ENCODE results near the gene GDPD5. TPM values are rescaled to one million over a fixed set of nuclear protein-coding genes. Genes with fewer than 3 reads are reported as not detected.
A peak's percentile ranks its signal among the peaks of the same experiment; 100 is the strongest.

GDPD5 gene
- total RNA-seq, 3 donors from 2014 or later: 3.0 to 7.7 (median 4.6) TPM

DNA sequence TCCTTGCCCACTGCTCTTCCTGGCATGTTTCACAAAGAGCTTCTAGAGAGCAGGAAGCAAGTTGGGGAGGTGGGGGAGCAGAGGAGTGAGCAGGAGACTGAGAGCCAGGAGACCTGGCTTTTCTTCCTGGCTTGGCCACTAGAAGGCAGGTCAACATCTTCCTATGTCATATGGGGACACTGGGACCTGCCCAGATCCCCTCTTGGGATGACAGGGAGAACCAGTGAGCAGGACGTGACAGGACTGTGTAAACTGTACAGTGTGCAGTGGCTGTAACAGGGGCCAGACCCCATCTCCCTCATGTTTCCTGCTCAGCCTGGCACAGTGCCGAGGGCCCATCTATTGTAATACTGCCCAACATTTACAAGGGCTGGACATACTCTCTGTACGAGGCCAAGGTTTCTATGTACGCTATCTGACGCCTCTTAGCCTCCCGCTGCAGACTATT lies 29.4 kb downstream of the GDPD5 start:
- Histone ChIP-seq H3K4me3 (no peak overlapping the region), H3K36me3 (ENCODE audit: low read depth) (no peaks in the 10 kb centered on the region), H3K4me1 (ENCODE audit: low read depth) (peaks cover 4% of the 10 kb centered on the region), H3K9me3 (no peaks in the 10 kb centered on the region)
- TF ChIP-seq, protein P1, sequence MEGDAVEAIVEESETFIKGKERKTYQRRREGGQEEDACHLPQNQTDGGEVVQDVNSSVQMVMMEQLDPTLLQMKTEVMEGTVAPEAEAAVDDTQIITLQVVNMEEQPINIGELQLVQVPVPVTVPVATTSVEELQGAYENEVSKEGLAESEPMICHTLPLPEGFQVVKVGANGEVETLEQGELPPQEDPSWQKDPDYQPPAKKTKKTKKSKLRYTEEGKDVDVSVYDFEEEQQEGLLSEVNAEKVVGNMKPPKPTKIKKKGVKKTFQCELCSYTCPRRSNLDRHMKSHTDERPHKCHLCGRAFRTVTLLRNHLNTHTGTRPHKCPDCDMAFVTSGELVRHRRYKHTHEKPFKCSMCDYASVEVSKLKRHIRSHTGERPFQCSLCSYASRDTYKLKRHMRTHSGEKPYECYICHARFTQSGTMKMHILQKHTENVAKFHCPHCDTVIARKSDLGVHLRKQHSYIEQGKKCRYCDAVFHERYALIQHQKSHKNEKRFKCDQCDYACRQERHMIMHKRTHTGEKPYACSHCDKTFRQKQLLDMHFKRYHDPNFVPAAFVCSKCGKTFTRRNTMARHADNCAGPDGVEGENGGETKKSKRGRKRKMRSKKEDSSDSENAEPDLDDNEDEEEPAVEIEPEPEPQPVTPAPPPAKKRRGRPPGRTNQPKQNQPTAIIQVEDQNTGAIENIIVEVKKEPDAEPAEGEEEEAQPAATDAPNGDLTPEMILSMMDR (IDR thresholded peaks at IDR 0.05): no peak
- DNase-seq (no peak), ATAC-seq (no peak)
- intact Hi-C loops (cut with DNase I, micrococcal nuclease): no loop called here

DNA sequence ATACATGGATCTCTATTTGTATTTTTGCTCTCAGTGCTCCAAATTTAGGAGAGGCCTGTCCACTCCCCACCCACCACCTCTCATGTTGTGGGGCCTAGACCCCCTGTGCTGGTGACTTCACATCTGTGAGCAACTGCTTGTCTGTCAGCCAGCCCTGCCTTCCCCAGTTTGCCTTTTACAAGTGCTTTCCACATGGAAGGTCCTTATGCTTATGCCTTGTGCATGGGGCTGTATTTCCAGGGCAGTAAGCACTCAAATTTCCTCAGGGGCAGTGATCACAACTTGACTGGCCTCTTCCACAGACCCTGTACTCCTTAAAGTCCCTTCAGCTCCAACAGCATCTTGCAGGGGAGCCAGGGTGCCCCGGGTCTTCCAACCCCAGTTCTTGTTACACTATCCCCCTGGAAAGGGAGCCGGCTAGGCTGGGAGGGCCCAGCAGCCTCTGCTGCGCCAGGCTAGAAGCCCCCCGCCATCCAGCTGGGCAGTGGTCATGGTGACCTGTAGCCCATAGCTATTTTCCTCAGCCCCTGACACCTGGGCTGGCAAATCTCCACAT lies 29.9 kb downstream of the GDPD5 start:
- H3K36me3 ChIP-seq (ENCODE audit: low read depth): no peaks in the 10 kb centered on the region
- H3K4me1 ChIP-seq (ENCODE audit: low read depth): peaks cover 4% of the 10 kb centered on the region
- TF ChIP-seq, protein P1 (IDR thresholded peaks at IDR 0.05): no peak
- DNase-seq (no peak), ATAC-seq (no peak)
- intact Hi-C loops (cut with DNase I, micrococcal nuclease): no loop called here
- H3K9me3 ChIP-seq: no peaks in the 10 kb centered on the region
- no peak overlapping the region for H3K4me3 ChIP-seq

DNA sequence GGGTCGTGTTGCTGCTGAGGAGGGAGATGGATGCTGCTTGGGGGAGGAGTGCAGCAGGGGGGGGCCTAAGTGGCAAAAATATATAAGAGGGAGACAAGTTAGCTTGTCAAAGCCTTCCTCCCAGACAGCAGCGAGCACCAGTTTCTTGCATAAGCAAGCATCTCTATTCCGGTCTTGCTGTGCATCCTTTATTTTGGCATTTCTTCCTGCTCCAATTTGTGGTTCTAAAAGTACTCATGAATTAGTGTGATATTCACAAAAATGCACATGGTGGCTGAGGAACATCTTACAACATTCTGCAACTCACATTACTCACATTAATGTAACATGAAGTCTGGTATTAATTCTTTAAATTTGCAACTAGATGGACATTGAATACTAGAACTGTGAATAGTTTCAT lies 32.1 kb downstream of the GDPD5 start:
- Histone ChIP-seq H3K4me3 (no peak overlapping the region), H3K36me3 (ENCODE audit: low read depth) (no peaks in the 10 kb centered on the region), H3K4me1 (ENCODE audit: low read depth) (peaks cover 4% of the 10 kb centered on the region), H3K9me3 (no peaks in the 10 kb centered on the region)
- DNase-seq (no peak), ATAC-seq (no peak)
- TF ChIP-seq, protein P1 (IDR thresholded peaks at IDR 0.05): no peak
- intact Hi-C loops (cut with DNase I, micrococcal nuclease): no loop called here

DNA sequence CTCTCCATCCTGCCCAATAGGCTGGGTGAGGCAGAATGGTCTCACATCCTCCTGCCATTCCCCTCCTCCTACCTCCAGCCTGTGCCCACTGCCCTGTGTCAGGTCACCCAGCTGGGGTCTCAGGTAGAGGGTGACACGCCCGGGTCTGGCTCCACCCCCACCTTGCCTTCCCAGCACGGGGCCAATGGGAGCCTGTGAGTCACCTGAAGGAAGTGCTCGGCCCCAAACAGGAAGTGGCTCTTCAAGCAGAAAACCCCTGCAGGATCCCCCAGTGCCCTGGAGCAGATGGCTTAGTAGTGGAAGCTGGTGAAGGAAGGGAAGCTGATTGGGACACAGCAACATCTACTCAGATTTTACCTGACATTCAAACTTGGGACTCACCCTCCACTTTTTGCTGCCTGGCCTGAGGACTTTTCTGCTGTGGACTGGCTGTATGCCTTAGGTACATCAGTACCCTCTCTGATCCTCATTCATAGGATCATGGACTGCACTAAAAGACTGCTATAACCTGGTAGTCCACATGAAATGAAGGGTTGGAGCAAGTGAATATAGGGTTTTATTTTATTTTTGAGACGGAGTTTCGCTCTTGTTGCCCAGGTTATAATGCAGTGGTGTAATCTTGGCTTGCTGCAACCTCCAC lies 33.4 kb downstream of the GDPD5 start:
- no peaks in the 10 kb centered on the region for H3K36me3 ChIP-seq (ENCODE audit: low read depth)
- peaks cover 4% of the 10 kb centered on the region for H3K4me1 ChIP-seq (ENCODE audit: low read depth)
- H3K9me3 ChIP-seq: no peaks in the 10 kb centered on the region
- TF ChIP-seq, protein P1 (IDR thresholded peaks at IDR 0.05): no peak
- intact Hi-C loops (cut with DNase I, micrococcal nuclease): no loop called here
- H3K4me3 ChIP-seq: no peak overlapping the region
- ATAC-seq (peak; percentile 71), DNase-seq (peak in 1 of 3 donors; percentile 65)

DNA sequence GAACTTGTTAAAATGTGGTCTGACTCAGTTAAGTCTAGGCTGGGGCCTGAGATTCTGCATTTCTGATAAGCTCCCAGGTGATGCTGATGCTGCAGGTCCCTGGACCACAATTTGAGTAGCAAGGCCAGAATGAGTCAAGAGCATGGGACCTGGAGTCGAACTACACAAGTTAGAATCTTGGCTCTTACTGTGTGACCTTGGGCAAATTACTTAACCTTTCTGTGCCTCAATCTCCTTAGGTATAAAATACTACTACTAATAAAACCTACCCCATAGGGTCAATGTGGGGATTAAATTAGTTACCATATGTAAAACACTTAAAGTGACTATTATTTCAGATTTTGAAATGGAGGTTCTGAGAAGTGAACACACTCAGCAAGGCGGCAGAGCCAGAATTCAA lies 34.3 kb downstream of the GDPD5 start:
- H3K9me3 ChIP-seq: no peaks in the 10 kb centered on the region
- no peak for ATAC-seq
- intact Hi-C loops (cut with DNase I, micrococcal nuclease): no loop called here
- no peak for DNase-seq
- H3K4me3 ChIP-seq: no peak overlapping the region
- peaks cover 4% of the 10 kb centered on the region for H3K4me1 ChIP-seq (ENCODE audit: low read depth)
- TF ChIP-seq, protein P1 (IDR thresholded peaks at IDR 0.05): no peak
- H3K36me3 ChIP-seq (ENCODE audit: low read depth): no peaks in the 10 kb centered on the region
